H4 (cell line): ENCODE measurements around the gene FKBP5. TPM values are rescaled to one million over a fixed set of nuclear protein-coding genes. Genes with fewer than 3 reads are reported as not detected.
"Not testable (repeated sequence)": the region's sequence is repeated elsewhere in the genome, so short reads cannot be mapped to it uniquely, and the experiment has no call there.

ENCODE experiments used
- DNase-seq: peaks from one replicate; pipeline ENCODE4 v3.0.0-alpha.2; 2015; ENCODE audit warnings: low spot score
- total RNA-seq: library from RNA; depleted of rRNA; stranded (reverse); fragments of >200 nt; shearing (Covaris generic); gene quantifications from 2 replicates; pipeline ENCODE4 v1.2.3, GENCODE V29; 2014

Gene FKBP5
- total RNA-seq, 1 experiment from 2014 or later: 3.4 TPM

- DNase-seq: no peak
These were observed 101.5 kb downstream of the FKBP5 start for GRCh38 chr6:35587167-35587566.

GRCh38 chr6:35586542-35586941, 102.2 kb downstream of the FKBP5 start:
- no peak for DNase-seq

- DNase-seq: no peak
These were observed 103.1 kb downstream of the FKBP5 start for GRCh38 chr6:35585658-35586057.

- peak; percentile 55 for DNase-seq
These were observed 104.6 kb downstream of the FKBP5 start for GRCh38 chr6:35583893-35584688.

GRCh38 chr6:35582315-35582714, 106.4 kb downstream of the FKBP5 start:
- DNase-seq: no peak

- no peak for DNase-seq
These were observed 107.1 kb downstream of the FKBP5 start for GRCh38 chr6:35581633-35582032.

- DNase-seq: no peak
These were observed 107.9 kb downstream of the FKBP5 start for GRCh38 chr6:35580836-35581235.

- no peak for DNase-seq
These were observed 112.0 kb downstream of the FKBP5 start for GRCh38 chr6:35576682-35577081.

- no peak for DNase-seq
These were observed 115.1 kb downstream of the FKBP5 start for GRCh38 chr6:35573495-35574110.

GRCh38 chr6:35570885-35571330, 117.8 kb downstream of the FKBP5 start:
- DNase-seq: not testable (repeated sequence)

GRCh38 chr6:35569011-35569461, 119.7 kb downstream of the FKBP5 start:
- no peak for DNase-seq

- DNase-seq: no peak
These were observed 121.9 kb downstream of the FKBP5 start for GRCh38 chr6:35566794-35567193.

- no peak for DNase-seq
These were observed 124.0 kb downstream of the FKBP5 start for GRCh38 chr6:35564733-35565132.

GRCh38 chr6:35562060-35562459, 126.7 kb downstream of the FKBP5 start:
- DNase-seq: no peak

GRCh38 chr6:35561113-35561512, 127.6 kb downstream of the FKBP5 start:
- DNase-seq: no peak

- no peak for DNase-seq
These were observed 130.1 kb downstream of the FKBP5 start for GRCh38 chr6:35558571-35558970.

- DNase-seq: no peak
These were observed 131.5 kb downstream of the FKBP5 start for GRCh38 chr6:35557239-35557638.

GRCh38 chr6:35554811-35555210, 133.9 kb downstream of the FKBP5 start:
- DNase-seq: no peak

- DNase-seq: no peak
These were observed 135.4 kb downstream of the FKBP5 start for GRCh38 chr6:35553315-35553714.

- DNase-seq: peak; percentile 27
These were observed 136.3 kb downstream of the FKBP5 start for GRCh38 chr6:35552285-35552917.

GRCh38 chr6:35550437-35550836, 138.3 kb downstream of the FKBP5 start:
- no peak for DNase-seq

GRCh38 chr6:35547676-35548075, 141.0 kb downstream of the FKBP5 start:
- no peak for DNase-seq
